ENCODE results near the gene OSGEP.

DNA sequence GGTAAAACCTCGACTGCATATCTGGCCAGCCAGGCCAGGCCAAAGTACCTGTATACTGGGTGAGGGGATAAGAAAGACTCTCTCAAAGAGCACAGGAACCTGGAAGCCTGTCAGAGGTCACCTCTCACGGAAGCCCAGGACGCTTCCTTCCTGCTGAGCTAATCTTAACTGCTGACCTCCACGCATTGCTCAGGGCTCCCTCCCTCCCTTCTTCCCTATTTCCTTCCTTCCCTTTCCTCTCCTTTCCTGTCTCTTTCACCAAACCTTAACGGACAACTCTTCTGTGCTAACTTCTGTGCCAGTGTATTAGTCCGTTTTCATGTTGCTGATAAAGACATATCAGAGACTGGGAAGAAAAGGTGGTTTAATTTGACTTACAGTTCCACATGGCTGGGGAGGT is 36.0 kb upstream of the OSGEP start:
- TF ChIP-seq POLR2AphosphoS5 (IDR thresholded peaks at IDR 0.05; ENCODE audit: low read depth, low read length) (no peak), POLR2A (IDR thresholded peaks at IDR 0.05; ENCODE audit: low read depth, low read length) (no peak), TAF1 (IDR thresholded peaks at IDR 0.05; ENCODE audit: borderline replicate concordance, low read depth, low read length) (no peak)

All from GM12892 (cell line).